GM21528 (cell line): ENCODE results near the gene ACSM3.
"Not testable (repeated sequence)": the region's sequence is repeated elsewhere in the genome, so short reads cannot be mapped to it uniquely, and the experiment has no call there.

ENCODE experiments used
- ATAC-seq: cut with Tn5 transposase; IDR thresholded peaks from one replicate; pipeline ENCODE4 v1.9.1; 2021; ENCODE audit warnings: mild to moderate bottlenecking, moderate library complexity; ENCODE audit not compliant: unreplicated experiment, low FRiP score

The ACSM3 gene, protein sequence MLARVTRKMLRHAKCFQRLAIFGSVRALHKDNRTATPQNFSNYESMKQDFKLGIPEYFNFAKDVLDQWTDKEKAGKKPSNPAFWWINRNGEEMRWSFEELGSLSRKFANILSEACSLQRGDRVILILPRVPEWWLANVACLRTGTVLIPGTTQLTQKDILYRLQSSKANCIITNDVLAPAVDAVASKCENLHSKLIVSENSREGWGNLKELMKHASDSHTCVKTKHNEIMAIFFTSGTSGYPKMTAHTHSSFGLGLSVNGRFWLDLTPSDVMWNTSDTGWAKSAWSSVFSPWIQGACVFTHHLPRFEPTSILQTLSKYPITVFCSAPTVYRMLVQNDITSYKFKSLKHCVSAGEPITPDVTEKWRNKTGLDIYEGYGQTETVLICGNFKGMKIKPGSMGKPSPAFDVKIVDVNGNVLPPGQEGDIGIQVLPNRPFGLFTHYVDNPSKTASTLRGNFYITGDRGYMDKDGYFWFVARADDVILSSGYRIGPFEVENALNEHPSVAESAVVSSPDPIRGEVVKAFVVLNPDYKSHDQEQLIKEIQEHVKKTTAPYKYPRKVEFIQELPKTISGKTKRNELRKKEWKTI

DNA sequence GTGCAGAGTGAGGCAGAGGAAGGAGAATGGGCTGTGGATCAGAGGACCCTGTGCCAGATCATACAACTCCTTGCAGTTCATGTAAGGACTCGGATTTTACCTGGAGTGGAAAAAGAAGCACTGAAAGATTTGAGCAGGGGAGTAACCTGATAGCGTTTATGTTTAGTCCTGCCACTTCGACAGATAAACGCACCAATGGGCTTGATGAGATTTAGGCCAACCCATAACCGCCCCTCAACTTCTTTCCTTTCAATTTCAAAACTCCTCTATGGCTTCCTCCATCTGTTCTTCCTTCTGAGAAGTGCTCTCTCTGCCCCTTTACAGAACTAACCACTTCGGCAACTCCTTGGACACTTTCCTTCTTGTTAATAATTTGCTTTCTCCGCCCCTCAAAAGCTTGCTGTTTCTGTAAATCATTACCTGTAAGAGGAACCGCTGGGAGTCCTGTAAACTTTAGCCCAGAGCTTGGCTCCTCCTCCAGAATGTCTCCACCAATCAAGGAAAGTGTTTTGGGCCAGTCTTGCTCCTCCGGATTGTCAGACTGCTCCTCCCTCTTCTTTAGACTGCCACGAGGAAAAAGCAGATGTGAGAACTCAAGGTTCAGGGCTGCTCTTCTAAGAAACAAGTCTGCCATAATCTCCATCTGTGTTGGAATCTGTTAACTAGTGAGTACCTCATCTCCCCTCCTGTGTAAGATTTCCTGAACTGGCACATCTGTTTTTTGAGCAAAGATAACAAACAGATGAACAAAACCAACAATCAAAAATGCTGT lies at the start of gene ACSM3:
Gene ACSM3, plus strand, starts transcription at position 554 of the 772 bp plus-strand sequence. CDS start 6,021 bp downstream, outside the sequence.
- peak; percentile 98 for ATAC-seq

DNA sequence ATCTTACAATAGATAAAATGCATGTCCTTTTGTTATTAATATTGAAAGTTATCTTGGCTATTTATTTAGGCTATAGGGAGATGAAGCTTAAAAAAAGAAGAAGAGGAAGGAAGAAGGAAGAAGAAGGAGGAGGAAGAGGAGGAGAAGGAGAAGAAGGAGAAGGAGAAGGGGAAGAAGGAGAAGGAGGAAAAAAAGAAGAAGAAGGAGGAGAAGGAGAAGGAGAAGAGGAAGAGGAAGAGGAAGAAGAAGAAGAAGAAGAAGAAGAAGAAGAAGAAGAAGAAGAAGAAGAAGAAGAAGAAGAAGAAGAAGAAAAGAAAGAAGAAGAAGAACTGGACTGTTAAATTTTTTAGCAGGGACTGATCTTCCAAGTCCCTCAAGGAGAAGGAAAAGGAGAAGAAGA lies 46.1 kb upstream of the ACSM3 start:
- not testable (repeated sequence) for ATAC-seq

DNA sequence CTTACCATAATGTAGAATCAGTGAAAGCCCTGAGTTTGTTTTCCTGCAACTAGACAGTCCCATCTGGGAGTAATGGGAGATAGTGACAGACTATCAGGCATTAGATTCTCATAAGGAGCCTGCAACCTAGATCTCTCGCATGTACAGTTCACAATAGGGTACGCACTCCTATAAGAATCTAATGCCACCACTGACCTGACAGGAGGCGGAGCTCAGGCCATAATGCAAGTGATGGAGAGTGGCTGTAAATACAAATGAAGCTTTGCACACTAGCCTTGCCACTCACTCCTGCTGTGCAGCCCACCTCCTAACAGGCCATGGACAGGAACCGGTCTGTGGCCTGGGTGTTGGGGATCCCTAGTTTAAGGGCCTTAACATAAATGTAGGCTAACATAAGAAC lies 43.6 kb upstream of the ACSM3 start:
- ATAC-seq: no peak

DNA sequence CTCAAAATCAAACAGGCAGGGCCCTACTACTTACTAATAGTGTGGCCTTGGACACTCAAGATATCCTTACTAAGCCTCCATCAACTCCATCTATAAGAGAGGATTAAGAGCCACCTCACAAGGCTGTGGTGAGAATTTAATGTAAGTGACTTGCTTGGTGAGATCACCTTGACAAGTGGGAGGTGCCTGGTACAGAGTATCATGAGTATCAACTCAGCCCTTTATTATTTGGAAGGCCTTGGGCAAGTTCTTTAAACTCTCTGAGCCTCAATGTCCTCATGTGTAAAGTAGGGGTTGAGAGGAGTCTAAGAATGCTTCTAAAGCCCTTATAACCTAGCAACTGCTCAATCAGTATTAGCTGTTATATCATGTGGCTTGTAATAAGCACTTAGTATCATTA lies 37.2 kb upstream of the ACSM3 start:
- ATAC-seq: no peak

DNA sequence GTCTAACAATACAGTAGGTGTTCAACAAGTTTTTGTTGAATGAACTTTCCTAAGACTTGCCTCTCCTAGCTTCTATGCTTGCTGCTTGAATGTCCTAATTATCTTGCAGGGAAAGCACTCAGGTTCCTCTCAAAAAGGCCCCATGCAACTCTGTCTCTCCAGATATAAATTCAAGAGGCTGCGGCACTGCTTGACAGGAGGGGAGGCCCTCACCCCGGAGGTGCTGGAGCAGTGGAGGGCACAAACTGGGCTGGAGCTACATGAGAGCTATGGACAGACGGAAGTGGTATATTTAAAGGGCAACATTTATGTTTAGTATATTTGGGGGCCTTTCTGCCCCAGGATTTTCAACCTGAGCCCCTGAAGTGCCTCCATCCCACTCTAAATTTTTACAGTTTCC lies 36.6 kb upstream of the ACSM3 start:
- ATAC-seq: no peak

DNA sequence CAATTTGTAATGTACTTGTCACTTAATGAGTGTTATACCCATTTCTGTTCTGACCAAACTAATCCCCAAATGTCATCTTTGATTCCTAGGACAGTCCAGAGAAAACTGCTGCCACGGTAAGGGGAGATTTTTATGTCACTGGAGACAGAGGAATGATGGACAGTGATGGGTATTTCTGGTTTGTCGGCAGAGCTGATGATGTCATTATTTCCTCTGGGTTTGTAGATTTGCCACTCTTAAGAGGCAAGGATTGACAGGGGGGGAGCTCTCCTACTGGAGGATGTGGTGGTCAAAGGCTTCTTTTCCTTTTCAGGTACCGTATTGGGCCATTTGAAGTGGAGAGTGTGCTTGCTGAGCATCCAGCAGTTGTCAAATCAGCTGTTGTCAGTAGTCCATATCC lies 34.7 kb upstream of the ACSM3 start:
- no peak for ATAC-seq

DNA sequence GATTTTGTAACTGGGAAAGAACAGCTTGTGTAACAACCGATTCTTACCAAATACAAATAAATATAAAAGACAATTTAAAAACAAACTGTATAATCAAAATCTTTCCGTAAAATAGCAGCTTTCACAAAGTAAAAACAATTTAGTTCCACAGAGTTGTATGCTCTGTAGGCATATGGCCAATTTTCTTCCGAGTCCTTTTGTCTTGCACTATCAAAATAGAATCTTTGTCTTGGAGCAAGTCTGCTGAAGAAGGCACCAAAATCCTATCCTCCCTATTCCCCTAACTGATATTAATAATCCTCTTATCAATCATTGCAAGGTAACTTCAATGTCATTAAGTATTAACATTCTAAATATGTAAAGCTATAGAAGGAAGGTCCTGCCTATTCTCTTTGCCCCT lies 29.8 kb upstream of the ACSM3 start:
- ATAC-seq: no peak

DNA sequence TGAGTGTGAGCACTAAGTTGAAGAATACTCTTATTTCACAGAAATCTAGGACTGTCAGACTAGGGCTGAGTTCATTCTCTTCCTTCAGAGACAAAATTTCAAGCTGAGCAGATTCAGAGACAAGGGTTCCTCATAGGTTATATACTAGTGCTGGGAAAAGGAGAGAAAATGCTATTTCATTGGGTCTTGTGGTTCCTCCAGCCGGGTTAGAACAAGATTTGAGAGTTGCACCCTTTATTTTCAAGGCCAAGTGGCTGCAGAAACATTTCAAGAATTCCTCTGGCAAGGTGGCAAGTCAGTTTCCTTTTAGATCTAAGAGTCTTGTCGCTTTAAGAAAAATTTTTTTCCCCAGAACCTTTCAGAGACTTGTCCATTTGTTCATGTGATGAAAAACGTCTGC lies 29.0 kb upstream of the ACSM3 start:
- ATAC-seq: no peak

DNA sequence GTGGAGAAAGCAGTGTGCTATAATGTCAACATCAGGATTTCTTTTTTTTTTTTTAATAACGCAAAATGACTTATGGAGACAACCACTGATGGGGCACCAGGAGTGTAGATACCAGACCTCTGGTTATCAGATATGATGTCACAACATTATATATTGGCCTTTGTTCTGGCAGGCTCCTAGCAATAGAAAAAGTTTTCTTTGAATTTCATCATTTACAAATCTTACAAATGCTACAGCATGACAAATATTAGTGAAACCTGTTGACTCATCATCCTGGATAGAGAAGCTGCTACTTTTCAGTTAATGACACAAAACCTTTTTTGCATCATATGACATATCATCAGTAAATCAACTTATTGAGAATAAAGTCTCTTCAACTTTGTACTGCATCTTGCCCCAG lies 28.3 kb upstream of the ACSM3 start:
- no peak for ATAC-seq

DNA sequence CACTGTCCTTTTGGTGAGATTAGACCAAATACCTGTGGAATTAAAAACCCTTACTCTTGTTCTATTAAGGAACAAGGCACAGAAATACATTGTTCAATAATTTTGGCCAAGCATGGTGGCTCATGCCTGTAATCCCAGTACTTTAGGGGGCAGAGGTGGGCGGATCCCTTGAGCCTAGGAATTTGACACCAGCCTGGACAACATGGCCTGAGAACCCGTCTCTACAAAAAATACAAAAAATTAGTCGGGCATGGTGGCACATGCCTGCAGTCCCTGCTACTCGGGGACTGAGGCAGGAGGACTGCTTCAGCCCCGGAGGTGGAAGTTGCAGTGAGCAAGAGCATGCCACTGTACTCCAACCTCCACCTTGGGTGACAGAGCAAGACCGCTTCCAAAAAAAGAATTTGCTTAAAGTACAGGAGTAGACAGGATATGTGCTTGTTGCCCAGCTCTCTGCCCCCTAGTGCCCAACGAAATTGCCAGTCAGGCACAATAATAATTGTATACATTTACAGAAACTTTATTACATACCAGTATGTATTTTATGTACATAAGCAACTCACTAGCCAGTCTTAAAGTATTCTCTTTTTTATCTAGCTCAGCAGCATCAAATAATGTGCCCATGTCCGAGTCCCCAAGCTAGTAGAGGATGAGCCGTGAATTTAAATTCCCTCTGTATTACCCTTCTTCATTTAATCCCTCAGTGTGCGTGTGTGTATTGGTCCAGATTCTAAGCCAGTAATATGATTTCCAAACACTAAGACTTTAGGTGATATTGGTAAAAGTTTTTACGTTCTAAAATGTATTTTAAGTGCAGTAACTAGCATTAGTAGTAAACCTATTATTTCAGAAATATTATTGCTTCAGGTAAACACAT lies 23.6 kb upstream of the ACSM3 start:
- no peak for ATAC-seq

DNA sequence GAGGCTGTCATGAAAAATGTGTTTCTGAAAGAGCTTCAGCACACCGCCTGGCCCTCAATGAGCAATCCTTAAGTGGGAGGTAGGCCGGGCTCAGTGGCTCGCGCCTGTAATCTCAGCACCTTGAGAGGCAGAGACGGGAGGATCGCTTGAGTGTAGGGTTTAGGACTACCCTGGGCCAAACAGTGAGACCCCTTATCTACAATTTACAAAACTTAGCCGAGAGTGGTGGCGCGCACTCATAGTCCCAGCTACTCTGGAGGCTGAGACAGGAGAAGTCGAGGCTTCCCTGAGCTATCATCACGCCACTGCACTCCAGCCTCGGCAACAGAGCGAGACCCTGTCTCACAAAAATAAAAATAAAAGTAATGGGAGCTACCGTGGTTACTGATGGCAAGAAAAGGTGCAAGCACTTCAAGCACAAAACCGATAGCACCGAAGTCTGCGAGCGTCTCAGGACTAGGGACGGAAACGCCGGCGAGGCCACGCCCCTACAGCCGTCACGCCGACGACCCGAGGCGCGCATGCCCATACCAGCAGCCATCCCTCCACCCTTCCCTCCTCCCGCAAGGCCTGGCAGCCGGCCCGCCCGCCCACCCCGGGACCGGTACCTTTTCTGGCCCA lies 22.8 kb upstream of the ACSM3 start:
- peak; percentile 86 for ATAC-seq

DNA sequence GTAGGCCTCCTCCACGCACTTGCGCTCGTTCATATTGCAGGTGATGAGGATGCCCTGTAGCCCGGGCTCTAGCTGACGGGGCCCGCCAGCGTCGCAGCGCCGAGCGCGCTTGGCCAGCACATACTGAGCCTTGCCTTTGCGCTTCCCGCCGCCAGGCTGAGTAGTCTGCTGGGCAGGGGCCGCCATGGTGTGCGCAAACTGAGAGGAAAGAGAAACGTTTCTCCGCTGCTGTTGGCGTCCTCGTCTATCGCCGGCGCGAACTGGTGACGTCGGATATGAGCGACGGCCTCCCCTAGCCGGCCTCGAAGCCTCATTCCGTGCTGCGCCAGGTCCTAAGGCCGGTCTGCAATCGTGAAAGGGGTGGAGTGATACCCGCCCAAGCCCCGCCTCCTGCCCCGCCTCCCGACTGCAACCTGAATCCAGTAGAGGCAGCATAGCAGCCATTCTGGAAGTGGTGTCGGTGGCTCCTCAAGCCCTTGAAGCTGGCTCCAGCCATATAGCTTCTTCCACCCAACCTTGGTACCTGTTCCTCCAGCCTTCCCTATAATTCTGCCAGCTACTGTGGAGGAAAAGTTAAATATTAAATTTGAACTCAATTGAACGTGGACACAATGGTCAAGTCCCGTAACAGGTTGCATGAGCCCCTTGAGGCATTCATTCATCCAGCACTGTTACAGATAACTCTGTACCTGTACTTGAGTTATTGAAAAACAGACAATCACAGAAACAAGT lies 22.1 kb upstream of the ACSM3 start, which contains the start of gene THUMPD1:
Gene THUMPD1, minus strand, starts transcription at position 265 of the 732 bp plus-strand sequence. Its CDS starts 79 bp downstream, at position 186.
- ATAC-seq: peak; percentile 88

DNA sequence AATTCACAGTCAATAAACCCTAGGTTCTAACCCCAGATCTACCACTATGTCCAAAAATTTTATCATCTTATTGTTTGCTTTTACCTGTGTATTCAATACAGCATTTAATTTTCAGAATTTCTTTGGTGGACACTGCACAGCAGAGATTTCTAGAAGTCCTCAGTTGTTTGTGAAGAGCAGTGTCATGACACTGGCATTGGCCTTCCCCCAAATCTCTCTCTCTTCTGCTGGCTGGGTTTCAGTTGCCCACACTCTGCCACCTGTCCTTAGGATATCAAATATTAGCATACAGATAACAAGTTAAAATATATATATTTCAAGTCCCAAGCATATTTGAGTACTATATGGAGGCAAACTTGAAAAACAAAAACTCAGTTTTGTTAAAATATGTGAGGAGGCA lies 20.2 kb upstream of the ACSM3 start:
- ATAC-seq: no peak

DNA sequence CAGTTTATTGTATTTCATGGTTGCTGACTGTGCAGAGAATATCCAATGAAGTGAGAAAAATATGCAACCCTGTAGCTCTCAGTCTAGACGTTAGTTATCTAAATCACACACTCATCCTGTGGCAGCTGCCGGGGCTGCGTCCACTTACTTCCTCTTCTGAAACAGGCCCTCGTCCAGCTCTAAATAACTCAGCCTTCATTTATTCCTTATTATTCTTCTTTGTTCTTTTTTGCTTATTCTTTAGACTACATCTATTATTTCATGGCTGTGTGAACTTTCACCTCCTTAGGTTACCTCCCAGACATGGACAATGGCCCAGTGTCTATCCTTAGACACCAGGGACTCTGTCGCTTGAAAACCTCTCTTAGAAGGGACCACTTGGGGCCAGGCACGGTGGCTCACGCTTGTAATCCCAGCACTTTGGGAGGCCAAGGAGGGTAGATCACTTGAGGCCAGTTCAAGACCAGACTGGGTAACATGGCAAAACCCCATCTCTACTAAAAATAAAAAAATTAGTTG lies 18.8 kb upstream of the ACSM3 start:
- no peak for ATAC-seq

DNA sequence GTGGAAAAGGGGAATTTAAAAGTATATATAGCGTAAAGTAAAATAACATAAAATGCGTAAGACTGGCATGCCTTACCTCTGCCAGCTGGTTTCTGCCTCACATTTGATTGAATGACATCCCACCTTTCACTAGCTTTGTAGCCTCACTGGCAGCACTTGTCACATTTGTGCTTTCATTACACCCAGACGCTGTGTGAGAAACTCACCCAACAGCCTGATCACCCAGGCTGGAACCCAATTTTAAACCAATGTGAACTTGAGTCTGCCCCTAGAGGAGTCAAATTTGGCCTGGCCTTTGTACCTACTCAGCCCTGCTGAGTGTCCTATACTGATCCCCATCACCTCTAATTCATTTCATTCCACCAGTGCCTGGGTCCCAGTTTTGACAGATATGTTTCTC lies 17.4 kb upstream of the ACSM3 start:
- ATAC-seq: no peak

DNA sequence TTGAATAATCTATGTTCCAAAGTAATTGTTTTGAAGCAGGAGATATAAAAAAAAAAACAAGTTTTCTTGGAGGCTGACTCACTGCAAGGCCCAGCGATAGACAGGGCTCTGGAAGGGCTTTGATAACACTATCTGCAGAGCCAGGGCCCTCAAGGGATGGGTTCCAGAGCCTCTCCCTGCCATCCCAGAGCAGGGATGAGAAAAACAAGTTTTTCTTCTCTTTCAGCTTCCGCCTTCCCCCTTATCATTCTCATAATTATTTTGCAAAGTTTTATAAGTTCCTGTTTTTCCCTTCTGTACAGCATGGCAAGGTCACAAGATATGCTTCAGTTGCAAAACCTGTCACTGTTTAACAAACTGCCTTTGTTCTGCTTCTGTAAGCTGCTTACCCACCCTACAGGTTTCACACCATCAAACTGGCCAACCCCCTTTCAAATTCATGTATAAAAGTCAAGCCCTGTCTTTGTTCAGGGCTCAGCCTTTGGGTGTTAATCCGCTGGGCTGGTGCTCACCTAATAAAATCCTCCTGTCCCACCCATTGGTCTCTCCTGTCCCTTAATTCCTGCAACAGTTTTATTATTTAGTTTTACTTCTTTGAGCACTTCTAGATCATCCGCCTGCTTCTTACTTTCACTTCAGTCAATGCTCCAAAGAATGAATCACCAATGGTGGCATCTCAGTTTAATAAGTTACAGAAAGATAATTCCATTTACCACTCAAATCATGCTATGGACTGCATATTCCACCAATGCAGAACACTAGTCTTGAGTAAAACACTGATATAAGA lies 16.6 kb upstream of the ACSM3 start:
- no peak for ATAC-seq

DNA sequence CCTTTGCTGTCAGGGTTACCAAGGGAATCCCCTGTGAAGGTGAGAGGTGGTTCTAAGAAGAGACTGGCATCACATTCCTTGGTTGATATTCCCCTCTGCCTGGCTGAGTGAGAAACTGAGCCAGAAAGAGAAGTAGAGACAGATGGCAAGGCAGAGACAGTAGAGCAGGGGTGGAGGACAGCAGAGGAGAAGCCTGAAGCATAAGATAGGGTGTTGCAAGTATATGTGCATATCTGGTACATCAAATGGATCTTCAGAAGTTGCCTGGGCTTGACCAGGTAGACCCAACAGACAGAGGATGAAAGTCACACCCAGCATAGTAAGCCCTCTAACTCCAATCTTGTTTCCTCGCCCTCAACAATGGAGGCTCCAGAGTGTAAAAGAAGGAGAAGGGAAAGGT lies 14.3 kb upstream of the ACSM3 start:
- no peak for ATAC-seq

DNA sequence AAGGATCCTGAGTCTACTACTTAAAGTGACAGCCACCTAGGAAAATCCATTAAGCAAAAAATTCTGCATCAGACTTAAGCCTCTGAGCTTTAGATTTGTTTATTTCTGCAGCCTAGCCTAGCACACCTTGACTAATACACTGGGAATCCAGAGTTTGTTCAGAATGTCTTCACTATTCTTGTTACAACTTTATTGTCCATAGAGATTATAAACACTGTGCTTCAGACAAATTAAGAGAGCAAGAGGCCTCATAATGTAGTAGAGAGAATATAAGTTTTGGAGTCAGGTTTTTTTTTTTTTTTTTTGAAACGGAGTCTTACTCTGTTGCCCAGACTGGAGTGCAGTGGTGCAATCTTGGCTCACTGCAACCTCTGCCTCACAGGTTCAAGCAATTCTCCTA lies 13.3 kb upstream of the ACSM3 start:
- no peak for ATAC-seq
